HG03558 (cell line): Measurements from ENCODE around the gene HDAC3.

ENCODE experiments used
- ATAC-seq: cut with Tn5 transposase; IDR thresholded peaks from one replicate; pipeline ENCODE4 v1.9.1; 2021; ENCODE audit warnings: moderate number of reproducible peaks; ENCODE audit not compliant: unreplicated experiment; ENCODE audit errors: extremely low read depth

The HDAC3 gene

DNA sequence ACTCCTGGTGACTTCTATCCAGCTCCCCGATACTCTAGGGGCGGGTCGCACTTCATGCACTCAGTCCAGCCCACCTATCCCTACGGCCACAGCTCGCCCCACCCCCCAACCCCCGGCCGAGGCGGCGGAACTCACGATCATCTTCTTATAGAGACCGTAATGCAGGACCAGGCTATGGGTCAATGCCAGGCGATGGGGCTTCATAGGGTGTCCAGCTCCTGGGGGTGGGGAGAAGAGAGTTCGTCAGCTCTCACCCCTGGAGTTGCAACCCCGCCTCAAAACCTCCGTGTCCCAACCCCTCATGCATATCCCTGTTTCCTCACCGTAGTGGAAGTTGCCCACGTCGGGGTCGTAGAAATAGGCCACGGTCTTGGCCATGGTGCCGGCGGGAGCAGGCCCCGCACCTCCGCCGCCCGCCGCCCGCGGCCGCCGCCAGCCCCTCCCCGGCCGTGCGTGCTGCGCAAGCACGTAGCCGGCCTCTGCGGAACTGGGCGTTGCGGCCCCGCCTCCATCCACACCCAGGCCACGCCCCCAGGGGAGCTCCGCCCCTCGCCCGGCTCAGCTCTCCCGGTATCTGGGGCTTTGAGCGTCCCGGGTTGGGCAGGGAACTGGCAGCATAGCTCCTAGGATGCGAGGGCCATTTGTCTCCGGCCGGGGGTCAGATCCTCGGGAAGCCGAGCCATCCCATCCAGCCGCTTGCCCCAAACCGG, at the start of gene HDAC3, which contains the start of gene RELL2:
HDAC3 (minus strand) TSS at position 437 of the 710 bp plus-strand sequence; CDS start at position 378, 59 bp downstream.
RELL2 (plus strand) TSS at position 585 of the 710 bp plus-strand sequence. CDS start 1,229 bp downstream, outside the sequence.
- peak; percentile 61 for ATAC-seq

DNA sequence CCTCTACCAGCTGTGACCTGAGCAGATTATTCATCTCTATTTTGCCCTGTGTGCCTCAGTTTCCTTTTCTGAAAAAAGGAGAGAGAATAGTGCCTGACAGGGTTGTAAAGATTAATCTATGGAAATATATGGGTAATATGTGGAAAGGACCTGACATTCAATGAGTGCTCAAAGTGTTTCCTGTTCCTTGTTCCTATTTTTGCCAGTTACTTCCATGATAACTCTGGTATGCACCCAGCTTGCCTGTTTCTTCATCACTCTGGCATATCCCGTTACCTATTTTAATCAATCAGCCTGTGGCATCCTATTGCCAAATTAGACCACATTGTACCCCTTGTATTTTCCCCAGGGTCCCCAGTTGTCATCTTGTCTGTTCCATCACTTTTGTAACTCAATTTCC, 48.9 kb upstream of the HDAC3 start:
- no peak for ATAC-seq

DNA sequence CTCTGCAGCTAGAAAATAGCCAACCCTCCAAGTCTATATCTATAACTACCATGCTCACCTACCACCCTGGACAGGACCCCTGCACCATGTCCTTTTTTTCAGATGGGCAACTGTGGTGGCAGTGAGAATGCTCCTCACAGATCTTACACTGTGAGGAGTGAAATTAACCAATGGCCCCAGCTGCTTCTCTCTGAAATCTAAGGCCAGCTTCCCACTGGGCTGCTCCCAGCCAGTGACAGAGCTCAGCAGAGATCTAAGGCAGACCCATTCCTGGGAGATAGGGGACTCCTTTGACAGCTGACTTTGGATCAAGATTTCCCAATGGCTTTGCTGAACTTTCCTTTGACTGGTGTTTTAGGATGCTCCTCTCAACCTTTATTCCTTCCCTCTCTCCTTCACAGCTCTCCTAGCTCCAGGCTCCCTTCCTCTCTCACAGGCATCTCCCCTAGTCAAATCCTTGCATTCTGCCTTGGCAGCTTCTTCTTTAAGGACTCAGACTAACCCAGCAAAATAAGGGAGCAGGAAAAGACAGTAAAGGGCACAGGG, 47.0 kb upstream of the HDAC3 start:
- no peak for ATAC-seq

DNA sequence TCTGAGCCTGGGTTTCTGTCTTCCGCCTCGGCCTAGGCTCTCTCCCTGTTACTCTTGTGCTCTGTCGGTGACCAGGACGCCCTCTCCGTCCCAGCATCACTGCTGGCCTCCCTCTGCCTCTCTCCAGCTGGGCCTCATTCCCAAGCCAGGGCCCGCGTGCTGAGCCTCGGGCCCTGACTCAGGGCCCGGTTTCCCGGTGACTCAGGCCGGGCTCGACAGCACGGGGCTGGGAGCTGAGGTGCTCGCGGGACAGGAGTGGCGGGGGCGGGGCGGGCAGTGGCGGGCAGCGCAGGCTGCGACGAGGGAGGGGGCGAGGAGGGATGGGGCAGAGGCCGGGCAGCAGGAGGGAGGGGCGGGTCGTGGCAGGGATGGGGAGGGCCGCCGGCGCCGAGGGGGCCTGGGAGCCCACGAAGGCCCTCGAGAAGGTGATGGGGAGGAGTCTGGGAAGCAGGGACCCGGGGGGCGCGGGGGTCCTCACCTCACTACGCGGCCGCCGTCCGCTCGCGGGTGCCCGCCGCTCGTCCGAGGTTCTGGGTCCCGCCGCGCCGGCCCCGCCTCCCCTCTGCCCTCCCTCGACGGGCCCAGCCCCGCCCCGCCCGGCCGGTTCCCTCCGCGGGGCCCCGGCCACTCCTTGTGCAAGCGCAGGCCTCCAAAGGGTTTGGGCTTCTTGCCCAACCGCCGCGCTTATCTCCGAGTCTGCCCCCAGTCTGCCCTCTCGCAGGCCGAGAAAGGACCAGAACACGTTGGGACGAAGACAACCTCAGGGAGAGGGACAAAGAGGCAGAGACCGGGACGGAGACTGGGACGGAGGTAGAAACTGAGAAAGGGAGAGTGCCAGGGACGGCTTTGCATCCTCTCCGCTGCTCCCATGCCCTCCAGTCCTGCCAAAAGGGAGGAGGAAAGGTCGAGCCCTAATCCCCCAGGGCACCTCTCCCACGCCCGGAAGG, 45.3 kb upstream of the HDAC3 start, which contains the start of gene ARAP3:
ARAP3 (minus strand) TSS at position 536 of the 947 bp plus-strand sequence. CDS start 1,744 bp downstream, outside the sequence.
- ATAC-seq = no peak

DNA sequence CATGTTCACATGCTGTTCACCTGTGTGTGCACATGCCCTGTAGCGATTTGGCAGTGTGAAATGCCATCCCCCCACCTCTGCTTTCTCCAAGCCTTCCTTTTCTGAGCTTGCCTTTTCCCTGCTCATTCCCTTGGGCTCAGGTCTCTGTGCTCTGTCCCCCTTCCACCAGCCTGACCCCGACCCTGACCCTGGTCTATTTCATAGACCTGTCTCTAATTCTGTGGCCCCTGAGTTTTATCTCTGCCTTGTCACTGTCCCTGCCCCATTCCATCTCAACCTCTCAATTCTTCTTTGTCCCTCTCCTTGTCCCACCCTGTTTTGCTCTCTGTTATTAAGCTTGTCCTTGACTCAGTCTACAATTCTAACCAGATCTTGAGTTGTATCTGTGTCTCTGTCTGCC, 44.6 kb upstream of the HDAC3 start:
- ATAC-seq = no peak

DNA sequence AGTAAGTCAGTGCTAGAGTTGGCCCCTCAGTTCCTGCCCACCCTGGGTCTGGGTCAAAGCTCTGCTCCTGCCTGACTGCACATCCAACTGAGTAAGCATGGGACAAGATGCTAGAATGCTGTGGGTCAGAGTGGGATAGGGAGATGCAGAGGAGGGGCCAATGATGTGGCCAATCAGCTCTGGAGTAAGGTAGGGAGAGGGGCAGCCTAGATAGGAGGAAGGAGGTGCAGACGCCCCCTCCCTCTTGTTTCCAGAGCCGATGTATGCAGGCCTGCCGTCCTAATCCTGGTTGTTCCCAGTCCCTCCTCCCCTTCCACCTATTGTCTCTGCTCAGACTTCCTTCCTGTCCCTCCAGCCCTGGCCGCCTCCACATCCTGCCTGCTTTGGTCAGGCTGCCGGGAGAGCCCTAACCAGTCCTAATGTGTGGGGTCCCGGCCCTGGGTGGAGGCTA, 44.1 kb upstream of the HDAC3 start:
- no peak for ATAC-seq

DNA sequence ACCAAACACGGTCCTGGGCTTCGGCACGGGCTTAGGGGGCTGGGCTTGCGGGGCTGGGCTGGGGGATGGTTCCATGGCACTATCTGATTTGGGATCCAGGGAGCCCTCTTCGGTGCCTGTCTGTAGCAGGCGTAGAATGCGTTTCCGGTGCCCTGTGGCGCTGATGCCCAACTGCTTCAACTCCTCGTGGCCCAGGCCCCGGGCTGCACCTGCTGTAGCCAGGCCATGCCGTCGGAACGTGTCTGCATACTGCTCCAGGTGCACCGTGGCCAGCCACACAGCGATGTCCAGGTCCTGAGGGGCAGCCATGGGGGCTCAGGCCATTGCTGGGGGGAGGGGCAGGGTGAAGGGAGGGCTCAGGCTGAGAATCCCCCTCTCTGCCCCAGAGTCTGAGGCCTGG, 43.5 kb upstream of the HDAC3 start:
- ATAC-seq = no peak

DNA sequence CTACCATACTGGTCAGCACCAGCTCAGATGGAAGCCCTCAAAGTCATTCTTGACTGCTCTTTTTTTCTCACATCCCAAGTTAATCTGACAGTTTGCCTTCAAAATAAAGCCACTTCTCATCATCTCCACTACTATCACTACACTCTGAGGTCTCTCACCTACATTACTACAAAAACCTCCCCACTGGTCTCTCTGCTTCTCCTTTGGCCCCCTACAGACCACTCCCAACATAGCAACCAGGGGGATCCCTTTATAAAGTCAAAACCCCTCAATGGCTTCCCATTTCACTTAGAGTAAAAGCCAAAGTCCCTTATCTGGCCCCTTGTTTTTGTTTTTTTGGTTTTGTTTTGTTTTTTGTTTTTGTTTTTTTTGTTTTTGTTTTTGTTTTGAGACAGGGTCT, 40.8 kb upstream of the HDAC3 start:
- ATAC-seq = no peak

DNA sequence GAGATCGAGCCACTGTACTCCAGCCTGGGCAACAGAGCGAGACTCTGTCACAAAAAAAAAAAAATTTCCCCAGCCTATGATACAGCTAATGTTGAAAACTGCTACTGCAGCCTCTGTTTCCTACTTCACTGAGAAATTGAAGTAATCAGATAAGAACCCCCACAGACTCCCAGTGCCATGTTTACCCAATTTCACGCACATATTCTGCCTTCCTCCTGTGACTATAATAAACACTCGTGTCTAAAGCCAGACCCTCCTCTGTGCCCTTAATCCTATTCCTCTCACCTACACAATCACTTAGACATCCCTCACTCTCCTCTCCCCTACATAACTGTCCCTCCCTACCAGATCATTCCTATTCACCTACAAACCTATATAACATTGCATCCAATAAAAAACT, 39.0 kb upstream of the HDAC3 start:
- no peak for ATAC-seq

DNA sequence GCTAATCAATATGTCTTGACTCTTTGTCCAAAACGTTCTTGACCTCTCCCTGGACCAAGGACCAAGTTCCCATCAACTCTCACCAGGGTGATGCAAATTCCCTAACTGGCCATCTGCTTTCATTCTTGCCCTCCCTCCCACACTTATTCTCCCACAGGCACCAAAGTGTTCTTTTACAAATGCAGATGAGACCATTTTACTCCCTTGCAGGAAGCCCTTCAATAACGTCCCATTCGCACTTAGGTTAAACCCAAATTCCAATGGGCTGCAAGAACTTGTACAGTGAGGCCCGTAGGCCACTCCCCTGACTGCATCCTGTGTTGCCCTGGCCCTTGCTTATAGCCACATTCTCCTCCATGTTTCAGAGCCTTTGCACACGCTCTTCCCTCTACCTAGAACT, 38.1 kb upstream of the HDAC3 start:
- no peak for ATAC-seq

DNA sequence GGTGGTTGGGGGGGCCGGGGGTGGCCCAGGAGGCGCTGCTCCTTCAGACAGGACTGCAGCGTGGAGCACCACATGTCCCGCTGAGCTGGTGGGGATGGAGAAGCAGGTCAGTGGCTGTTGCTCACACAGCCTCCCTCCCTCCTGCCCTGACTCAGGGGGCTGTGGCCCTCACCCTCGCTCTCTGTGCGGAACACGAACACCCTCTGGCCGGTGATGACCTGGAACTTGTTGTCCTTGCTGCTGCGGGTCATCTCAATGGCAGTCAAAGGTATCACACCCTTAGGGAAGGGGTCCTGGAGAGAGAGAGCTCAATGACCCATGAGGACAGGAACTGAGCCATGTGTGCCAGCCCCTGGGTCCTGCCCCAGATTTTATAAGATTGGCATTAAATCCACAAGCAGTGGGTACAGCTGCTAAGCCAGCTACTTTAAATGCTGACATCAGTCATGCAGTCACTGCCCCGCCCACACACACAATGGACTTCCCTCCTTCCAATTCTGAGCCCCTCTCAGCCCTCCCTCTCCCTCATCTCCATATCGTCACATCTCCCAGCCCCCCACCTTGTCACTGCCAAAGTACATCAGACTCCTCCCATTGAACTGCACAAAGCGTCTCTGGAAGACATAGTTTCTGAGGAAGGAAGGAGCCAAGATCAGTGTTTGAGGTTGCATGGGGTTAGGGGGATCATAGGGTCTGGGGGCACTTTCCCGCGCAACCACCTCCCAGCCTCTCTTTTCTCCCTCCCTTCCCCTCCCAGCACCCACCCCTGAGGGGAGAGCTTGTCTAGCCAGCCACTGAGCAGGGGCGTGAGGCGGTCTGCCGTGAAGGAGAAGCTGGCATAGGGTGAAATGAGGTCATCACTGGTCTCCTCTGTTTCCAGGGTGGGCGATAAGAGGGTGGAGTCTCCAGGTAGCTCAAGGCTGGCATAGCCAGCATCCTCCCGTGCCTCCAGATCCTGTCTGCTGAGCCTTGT, 36.5 kb upstream of the HDAC3 start:
- ATAC-seq = no peak

DNA sequence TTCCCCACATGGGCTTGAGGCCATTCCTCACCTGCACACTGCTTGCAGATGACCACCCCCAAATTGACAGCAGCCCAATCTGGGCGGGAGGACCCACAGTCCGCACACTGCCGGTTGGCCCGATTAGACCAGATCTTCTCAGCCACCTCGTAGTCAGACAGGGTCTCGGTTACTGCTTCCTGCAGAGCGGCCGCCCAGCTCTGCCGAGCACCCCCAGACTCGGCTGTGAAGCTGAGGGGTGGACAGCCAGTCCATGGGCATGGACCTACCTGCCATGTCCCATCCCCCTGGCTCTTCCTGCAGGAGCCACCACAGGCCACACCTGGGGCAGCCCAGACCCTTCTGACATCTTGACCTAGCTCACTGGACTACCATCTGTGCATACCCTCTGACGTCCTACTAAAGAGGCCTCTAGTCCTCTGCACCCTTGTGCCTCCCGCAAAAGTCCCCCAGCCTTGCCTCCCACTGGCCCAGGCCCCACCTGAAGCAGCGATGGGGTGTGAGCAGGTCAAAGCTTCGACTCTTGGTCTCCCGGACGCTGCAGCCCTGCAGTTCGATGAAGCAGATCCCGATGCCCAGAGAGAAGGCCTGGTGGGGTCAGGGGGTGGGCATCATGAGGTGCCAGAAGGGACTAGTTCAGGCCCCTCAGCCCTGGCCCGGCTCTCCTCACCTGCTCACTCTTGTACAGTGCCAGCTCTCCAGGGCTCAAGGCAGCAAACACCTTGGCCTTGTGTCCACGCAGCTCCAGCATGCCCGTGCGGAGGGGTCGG, 35.6 kb upstream of the HDAC3 start:
- ATAC-seq = no peak

DNA sequence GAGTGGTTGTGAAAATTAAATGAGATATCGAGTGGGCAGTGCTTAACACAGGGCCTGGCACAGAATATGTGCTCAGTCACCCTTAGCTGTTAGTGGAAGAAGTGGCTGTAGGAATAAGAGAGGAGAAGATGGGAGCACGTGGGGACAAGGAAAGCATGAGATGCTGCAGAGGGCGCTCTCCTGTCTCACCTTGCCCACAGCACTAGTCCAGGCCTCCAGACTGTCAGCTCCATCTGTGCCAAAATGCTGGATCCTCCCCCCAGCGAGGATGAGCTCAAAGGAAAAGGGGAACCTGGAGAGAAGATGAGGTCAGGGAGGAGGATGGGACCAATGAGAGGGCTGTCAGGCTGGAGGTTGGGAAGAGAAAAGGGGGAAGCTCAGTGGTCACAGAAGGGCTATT, 32.9 kb upstream of the HDAC3 start:
- no peak for ATAC-seq

DNA sequence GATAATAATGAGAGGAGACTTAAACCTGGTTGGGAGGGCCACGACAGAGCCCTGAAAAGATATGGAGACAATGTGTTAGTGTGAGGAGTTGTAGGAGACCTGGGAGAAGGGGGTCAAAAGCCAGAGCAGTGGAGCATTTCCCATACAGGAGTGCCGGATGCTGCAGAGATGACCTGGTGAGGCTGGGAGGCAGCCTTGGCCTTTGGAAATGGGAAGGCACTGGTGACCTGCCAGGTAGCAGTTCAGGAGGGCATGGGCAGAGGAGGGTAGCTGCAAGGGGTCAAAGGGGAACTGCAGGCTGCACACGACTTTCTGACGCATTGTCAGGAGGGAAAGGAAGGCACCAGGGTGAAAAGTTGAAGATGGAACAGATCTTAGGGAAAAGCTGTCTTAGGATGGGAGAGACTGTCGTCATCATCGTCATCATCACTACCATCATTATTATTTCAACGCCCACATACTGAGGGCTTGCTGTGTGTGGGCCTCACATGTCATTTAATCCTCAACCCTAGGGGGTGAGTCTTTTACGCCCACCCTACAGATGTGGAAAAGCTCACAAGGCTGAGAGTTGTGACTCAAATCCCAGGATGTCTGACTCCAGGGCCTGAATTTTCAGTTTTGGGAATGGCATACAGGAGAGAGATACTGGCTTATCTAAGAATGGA, 32.1 kb upstream of the HDAC3 start:
- no peak for ATAC-seq

DNA sequence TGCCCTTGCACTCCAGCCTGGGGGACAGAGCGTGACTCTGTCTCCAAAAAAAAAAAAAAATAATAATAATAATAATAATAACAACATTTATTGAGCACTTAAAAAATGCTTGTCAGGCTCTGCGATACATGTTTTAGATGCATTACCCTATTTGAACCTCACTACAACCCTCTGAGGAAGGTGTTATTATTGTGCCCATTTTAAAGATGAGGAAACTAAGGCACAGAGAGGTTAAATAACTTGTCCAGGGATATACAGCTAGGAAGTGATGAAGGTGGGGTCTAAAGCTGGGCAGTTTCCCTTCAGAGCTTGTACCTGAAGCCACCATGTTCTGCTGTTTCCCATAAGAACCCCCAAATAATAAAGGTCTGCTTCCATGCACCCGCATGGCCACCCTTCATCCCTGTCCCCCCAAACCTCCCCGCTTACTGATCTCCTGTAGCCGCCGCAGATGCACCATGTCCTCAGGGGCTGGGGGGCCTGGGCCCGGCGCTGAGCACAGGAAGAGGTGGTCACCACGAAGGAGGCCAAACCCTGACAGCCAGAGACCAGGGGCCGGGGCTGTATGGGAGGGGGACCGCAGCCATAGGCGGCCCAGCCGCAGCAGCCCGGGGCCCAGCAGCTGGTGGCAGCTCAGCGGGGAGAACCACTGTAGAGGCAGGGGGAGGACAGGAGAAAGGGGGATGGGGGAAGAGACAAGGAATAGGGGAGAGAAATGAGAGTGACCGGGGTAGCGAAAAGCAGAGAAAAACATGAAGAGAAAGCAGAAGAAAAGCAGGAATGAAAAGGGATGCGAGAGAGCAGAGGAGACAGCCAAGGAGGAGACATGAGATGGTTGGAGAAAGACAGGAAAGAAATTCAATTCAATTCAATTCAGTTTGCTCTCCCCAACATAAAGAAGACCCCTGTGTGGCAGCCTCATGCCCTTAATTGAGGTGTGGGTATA, 29.6 kb upstream of the HDAC3 start:
- ATAC-seq = no peak

DNA sequence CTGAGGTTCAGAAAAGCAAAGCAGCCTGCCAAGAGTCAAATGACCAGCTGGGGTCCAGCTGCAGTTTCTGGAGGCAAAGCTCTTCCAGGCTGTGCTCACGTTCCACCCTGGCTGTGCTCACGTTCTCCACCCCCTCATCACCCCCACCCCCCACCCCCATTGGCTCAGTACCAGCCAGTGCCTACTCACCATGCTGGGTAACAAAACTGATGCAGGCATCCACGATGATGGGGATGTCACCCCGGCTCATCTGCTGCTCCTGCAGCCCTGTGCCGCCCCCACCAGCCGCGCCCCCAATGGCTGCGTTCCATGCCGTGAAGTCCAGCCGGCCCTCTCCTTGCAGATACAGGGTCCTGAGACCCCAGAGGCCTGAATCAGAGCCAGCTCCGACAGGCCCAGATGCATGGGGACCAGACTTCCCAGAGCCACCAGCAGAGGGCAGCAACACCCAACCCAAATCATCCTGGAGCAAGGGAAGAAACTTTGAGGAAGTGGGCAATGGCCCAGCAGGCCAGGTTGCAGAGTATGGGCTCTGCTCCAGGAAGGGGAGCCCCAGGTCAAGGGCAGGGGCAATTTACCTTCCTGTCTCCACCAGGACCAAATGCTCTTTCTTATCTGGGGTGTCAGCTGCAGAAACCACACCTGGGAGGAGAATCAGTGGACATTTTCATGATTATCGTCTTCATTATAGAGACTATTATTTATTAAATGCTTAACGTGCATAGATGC, 28.2 kb upstream of the HDAC3 start:
- ATAC-seq = peak; percentile 59

DNA sequence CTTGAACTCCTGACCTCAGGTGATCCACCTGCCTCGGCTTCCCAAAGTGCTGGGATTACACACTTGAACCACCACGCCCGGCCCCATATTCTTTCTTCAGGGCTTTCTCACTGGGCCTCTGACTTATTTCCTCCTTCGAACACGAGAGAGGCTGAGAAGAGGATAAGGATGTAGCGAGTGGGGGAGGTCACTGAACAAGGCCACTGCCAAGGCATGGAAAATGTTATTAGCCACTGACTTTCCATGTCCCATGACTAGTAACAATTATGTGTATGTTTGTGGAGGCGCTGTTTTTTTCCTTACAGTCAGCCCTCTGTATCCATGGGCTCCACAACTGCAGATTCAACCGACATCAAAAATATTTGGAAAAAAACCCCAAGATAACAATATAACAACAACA, 26.9 kb upstream of the HDAC3 start:
- ATAC-seq = no peak
